ENCODE data around the gene METTL8.

METTL8 gene

DNA sequence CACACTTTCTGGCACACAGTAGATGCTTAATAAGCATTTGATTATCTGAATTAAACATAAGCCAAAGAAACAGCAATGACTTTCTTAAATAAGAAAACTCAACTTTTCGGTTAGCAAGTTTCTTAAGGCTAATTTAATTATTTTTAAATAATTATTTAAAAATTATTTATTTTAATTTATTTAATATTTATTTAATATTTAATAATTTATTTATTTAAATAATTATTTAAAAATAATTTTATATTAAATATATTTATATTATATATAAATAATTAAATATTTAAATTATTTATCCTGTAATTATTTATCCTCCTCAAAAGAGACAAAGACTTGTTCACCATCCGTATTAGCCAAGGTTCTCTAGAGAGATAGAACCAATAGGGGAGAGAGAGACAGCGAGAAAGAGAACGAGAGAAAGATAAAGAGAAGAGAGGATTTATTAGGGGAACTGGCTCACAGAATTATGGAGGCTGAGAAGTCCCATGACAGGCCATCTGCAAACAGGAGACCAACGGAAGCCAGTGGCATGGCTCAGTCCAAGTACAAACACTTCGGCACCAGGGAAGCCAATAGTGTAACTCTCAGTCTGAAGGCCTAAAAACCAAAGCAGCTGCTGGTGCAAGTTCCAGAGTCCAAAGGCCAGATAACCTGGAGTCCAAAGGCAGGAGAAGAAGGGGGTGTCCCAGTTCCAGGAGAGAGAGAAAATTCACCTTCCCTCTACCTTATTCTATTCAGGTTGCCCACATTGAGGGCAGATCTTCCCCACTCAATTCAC is 125.3 kb downstream of the METTL8 start:
- DNase-seq: no peak

DNA sequence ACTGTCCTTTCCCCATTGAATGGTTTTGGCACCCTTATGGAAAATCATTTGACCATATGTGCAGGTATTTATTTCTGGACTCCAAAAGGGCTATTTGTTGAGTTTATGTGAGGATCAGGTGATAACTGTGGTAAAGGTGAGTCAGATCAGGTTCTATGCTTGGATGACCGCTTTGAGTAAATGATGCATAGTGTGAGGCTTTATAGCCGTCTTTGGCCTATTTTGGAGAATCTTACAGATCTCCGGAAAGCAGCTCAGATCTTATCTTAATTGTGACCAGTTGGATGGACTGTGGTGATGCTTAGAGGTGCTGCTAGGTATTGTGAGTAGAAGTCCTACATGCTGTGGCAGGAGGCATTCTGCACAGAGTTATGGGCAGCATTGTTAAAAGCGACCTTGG is 126.2 kb downstream of the METTL8 start:
- DNase-seq: no peak

DNA sequence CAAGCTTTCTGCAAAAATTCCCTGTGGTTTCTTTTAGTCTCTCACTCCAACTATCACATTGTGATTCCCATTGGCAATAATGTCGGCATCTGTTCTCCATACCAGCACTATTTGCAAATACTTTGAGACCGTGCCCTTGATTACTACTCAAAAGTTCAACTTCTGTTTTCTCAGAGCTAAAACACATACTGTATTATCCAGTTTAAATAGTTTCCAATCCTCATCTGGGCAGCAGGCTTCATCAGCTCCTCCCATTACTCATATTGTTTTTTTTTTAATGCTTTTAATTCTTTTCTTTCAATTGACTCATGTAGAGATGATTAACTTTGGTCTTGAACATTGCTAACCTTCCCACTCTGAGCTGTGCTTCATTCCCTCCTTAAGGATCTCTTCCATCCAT is 135.8 kb downstream of the METTL8 start:
- DNase-seq: no peak

DNA sequence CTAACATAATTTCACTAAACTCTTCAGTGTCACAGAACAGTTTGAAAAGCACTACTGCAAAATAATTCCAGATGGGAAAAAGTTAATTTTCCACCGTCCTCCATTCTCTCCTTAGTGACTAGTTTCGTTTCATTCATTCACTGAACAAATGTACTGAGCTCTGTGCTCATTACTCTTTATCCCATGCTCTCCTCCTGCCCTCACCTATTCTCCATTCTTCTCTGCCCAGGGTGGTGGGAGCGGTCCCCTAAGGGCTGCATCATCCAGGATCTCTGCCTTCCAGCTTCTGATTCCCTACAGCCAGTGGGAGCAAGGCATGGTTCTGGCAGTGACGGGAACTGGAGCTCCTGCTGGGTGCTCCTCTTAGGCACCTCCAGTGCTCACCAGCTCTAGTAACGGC is 139.2 kb downstream of the METTL8 start:
- no peak for DNase-seq

DNA sequence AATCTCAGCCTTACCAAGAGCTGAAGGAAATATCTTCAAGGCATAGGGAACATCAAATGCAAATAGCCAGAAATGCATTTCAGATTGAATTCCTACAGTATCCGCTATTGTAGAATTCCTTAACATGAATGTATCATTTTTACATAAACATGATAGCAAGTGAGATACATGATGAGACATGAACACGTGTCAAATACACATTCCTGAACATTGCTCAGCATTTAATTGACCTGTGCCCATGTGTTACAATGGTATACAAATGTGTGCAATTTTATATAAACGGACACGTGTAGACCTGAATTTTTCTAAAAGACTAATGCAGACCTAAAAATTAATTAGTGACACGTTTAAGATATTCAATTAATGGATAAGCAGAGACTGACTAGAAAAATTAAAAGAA is 140.1 kb downstream of the METTL8 start:
- DNase-seq: no peak

DNA sequence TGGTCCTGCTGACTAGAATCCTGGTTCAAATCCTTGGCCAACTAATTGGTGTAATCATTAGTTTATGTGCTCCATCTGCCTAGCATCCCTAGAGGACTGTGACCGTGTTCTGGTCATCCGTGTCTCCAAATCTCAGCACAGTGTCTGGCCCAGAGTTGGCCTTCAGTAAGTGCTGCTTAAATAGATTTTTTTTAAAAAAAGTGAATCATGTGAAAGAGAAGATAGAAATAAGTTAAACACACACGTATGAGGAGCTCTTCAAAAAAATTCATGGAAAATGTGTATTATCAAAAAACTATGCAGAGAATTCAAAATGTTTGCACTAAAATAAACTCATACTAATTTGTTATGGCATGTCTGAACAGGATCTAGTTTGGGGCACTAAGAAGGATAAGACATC is 143.8 kb downstream of the METTL8 start:
- DNase-seq: no peak

DNA sequence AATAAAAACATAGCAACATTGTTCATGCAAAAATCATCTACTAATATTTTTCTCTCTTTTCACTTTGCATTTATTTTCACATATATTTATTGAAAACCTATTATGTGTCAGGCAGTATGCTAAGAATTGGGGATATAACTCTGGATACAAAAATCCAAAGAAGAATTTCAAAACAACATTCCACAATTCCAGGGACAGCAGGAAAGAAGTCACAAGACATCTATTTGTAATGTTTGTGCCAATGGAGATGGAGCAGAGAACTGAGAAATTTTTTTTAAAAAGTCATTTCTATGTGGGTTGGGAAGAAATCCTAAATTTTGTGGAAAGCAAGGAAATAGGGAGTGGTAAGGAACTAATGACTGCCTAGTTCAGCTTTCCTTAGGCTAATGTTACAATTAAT is 144.5 kb downstream of the METTL8 start:
- DNase-seq: no peak

DNA sequence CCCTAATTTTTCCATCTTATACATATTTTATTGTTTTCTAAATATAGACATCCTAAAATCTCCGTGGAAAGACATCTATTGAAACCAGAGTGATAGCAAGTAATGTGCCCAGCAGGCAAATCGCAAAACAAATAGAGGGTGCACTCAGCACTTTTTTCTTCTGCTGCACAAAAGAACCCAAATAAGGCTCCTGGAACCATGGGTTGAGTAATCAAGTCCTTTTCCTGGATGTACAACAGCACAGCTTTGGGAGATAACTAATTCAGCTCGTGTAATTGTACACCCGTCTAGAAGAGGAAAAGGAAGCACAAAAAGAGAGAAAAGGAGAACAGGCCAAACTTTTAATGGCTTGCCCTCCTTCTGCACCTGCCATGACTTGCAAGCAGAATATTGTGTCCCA is 146.2 kb downstream of the METTL8 start:
- no peak for DNase-seq

DNA sequence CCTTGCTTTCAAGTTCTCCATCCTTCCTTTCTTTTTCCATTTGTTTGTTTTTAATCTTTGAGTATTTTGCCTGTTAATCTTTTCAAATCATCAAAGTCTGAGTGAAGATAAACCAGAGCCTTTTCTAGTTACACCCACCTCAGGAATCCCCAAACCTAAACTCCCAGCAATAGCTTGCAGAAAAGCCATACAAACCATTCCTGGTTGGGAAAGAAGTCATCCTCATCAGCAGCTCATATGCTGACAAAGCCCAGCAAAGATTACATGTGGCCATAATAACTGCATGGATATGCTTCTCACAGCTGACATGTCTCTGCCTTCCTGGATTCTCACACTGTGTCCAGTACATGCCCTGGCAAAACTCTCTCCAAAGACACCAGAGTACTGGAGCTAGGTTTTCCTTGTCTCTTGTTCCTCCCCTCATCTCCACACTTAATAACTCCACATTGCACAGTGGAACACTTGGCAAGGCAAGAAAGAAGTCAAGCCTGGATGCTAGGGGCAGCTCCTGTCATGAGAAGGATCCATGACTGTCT is 146.7 kb downstream of the METTL8 start:
- no peak for DNase-seq

DNA sequence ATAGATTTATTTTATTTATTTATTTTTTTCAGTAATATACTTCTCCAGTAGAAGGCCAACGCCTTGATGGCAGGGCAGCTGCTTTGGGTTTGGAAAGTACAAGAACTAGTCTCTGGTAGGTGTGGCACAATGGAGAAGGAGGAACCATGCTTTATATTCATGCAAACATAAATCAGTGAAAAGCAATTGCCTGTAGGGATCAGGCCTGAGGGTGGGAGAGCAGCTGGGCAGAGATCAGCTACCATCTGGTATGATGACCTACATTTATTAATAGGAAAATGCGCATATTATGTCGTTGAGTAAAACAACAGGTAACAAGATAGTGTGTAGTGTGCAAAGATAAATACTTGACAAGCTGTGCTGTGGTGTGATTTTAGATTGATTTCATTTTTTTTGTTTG is 152.7 kb downstream of the METTL8 start:
- DNase-seq: no peak

DNA sequence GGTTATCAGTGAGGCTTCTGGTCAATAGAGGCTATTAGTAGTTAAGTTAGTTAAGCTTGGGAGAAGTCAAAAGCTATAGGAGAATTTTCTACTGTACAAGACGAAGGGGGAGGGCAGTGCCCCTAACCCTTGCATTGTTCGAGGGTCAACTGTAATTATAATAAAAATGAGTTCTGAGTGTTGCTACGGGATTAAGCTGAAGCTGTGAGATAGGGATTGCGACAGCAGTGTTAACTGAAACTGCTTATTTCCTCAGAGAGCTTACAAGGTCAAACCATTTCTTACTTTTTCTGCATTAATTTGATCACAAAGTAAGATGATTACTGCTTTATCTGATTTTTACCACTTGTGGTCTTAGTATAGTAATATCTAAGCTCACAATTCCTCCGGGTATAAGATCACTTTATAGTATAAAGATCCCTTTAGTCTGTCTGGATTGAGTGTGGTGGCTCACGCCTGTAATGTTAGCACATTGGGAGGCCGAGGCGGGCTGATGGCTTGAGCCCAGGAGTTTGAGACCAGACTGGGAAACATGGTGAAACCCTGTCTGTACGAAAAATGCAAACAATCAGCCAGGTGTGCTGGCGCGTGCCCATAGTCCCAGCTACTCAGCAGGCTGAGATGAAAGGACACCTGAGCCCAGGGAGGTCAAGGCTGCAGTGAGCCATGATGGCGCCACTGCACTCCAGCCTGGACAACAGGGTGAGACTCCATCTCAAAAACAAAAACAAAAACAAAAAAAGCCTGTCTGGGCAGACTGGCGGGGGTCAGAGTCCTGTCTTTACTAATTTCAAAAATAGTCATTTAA is 153.6 kb downstream of the METTL8 start:
- DNase-seq: no peak

DNA sequence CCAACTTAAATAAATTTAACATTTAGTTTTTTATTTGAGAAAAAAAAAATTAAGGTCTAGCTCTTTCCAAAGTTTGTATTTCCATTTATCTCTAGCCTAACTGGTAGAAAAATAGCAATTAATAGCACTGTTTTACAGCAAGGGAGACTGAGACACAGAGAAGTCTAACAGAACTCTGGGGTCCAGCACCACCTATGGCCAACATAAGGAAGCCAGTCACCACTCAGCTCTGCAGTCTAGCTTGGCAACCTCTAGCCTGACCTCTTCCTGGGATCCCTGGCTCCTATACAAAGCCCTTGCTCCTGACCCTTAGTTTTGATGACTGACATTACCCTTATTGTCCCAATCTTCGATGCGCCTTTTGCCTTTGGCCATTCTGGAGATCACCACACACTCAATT is 159.0 kb downstream of the METTL8 start:
- no peak for DNase-seq

DNA sequence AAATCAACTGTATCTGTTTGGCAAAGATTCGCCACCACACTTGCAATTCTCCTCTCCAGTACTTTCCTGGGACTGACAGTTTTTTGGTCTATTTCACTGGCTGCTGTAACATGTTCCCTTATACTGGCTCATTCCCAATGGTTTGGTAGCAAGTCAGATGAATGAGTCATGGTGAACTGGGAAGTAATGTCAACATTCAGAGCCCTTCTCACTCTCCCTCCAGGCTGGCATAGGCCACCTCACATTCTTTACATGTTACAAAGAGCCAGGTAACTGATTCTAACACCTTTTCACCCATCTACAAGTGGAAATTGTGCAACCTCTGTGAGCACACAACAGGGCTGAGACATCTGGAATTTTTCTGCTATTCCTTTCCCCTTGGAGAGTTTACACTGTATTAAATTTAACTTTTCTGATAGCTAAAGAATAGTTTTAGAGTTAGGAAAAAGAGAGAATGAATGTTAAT is 161.8 kb downstream of the METTL8 start:
- DNase-seq: no peak

DNA sequence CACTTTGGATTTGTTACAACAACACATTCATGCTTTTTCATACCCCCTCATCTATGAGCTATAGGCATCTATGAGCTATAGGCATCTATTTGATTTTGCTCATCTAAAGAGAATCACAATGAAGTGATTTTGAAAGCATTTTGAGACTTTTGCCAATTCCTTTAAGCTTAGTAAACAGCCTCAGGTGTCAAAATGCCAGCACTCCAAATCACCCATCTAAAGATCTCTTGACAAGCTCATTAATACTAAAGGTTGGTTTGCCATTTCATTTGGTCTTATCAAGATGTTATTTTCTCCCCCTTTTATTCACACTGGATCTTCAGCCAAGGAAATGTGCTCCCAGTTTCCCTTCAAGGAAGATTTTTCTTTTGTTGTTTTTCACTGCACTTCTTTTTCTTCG is 162.4 kb downstream of the METTL8 start:
- DNase-seq: no peak

DNA sequence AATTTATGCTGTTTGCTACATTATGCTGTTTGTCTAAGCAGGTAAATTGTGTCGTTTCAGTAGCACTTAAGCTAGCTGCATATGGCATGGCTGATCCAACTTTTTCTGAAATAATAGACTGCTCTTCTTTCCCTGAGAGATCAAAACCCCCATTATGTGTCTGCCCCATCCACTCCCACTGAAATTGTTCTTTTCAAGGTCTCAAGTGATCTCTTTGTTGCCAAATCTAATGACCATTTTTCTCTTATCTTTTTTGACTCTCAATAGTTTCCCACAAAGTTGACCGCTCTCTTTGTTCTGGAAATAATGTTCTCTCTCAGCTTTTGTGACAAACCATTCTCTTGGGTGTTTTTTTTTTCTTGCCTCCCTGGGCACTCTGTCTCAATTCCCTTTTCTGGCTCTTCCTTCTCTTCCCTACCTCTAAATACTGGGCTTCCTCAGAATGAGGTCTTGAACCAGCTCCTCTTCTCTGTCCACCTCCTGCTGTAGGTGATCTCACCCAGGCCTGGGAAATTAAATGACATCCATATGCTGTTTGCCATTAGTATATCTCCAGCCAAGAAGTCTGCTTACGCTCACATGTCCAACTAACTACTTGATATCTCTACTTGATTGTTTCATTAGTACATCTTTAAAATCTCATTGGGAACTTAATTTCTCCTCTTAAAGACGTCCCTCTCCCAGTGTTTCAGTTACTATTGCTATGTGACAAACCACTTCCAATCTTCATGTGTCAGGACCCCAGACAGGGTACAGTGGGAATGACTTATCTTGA is 165.7 kb downstream of the METTL8 start:
- DNase-seq: no peak
